H1 (cell line): Measurements from ENCODE around the gene CRTAC1.

Experiments used
- CEBPB ChIP-seq: IDR thresholded peaks from 2 replicates; pipeline ENCODE4 v1.6.1; 2012; ENCODE audit warnings: low read depth, low read length
- EGR1 ChIP-seq: IDR thresholded peaks from 2 replicates; pipeline ENCODE4 v1.6.1; 2011; ENCODE audit warnings: low read depth, low read length, borderline replicate concordance
- EP300 ChIP-seq, 2 experiments: IDR thresholded peaks; 1 replicate in 1 of 2; 2 replicates in 1 of 2; pipeline ENCODE4 v1.6.1; 2011 to 2012; ENCODE audit warnings: low read depth in 2 of 2, low read length in 2 of 2, mild to moderate bottlenecking in 2 of 2, borderline replicate concordance in 1 of 2, inconsistent platforms in 1 of 2, moderate library complexity in 1 of 2
- HDAC6 ChIP-seq: IDR thresholded peaks from one replicate; pipeline ENCODE4 v1.7.1; 2012; ENCODE audit warnings: low read depth, mild to moderate bottlenecking, inconsistent platforms, low read length, moderate library complexity
- POLR2A ChIP-seq, 2 experiments: IDR thresholded peaks; 1 replicate in 1 of 2; 2 replicates in 1 of 2; pipeline ENCODE4 v1.6.1; 2011; ENCODE audit warnings: low read depth in 2 of 2, low read length in 2 of 2, mild to moderate bottlenecking in 2 of 2; ENCODE audit errors: control extremely low read depth in 1 of 2
- RAD21 ChIP-seq, 2 experiments: IDR thresholded peaks in 1 of 2; conservative IDR thresholded peaks in 1 of 2; 2 replicates each; pipeline ENCODE4 v1.6.1; 2011; ENCODE audit warnings: low read depth in 2 of 2, low read length in 2 of 2, improper control_type of control experiment in 1 of 2, inconsistent platforms in 1 of 2, mild to moderate bottlenecking in 1 of 2, moderate library complexity in 1 of 2
- TF ChIP-seq, protein P1 (sequence below), 3 experiments: IDR thresholded peaks; 1 replicate in 2 of 3; 2 replicates in 1 of 3; pipeline versions ENCODE4 v1.5.1 to v1.6.1; 2011; ENCODE audit warnings: low read length in 3 of 3, mild to moderate bottlenecking in 3 of 3, inconsistent platforms in 2 of 3, low read depth in 1 of 3, moderate library complexity in 1 of 3; ENCODE audit not compliant: insufficient read depth in 1 of 3; ENCODE audit errors: control extremely low read depth in 1 of 3
- TF ChIP-seq, protein P2 (sequence below): IDR thresholded peaks from 2 replicates; pipeline ENCODE4 v1.6.1; 2011; ENCODE audit warnings: low read length, improper control_type of control experiment

DNA sequence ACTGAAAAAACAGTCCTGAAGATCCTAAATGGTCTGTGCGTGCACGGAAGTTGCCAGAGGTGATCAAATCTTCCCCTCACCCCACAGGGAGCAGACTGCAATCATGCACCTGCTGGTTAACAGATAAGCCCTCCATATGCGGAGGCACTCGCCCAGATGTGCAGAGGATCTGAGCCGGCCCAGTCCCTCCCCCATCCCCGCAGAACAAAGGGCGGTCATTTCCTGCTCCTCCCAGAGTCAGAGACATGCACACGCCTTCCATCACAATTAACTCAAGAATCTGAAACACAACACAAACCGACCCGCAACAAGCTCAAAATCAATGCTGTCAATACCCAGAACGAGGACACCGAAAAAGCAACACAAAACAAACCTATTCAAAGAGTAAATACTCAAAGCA is 24.2 kb downstream of the CRTAC1 start:
- TF ChIP-seq, protein P1, sequence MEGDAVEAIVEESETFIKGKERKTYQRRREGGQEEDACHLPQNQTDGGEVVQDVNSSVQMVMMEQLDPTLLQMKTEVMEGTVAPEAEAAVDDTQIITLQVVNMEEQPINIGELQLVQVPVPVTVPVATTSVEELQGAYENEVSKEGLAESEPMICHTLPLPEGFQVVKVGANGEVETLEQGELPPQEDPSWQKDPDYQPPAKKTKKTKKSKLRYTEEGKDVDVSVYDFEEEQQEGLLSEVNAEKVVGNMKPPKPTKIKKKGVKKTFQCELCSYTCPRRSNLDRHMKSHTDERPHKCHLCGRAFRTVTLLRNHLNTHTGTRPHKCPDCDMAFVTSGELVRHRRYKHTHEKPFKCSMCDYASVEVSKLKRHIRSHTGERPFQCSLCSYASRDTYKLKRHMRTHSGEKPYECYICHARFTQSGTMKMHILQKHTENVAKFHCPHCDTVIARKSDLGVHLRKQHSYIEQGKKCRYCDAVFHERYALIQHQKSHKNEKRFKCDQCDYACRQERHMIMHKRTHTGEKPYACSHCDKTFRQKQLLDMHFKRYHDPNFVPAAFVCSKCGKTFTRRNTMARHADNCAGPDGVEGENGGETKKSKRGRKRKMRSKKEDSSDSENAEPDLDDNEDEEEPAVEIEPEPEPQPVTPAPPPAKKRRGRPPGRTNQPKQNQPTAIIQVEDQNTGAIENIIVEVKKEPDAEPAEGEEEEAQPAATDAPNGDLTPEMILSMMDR (IDR thresholded peaks at IDR 0.05; ENCODE audit: control extremely low read depth in 1 of 3, insufficient read depth in 1 of 3, low read depth in 1 of 3, low read length in 3 of 3), result no peak
- no peak for TF ChIP-seq POLR2A (IDR thresholded peaks at IDR 0.05; ENCODE audit: control extremely low read depth in 1 of 2, low read depth in 2 of 2, low read length in 2 of 2)
- no peak for TF ChIP-seq EGR1
- no peak for TF ChIP-seq CEBPB
- no peak for TF ChIP-seq HDAC6
- TF ChIP-seq RAD21 (IDR thresholded peaks at IDR 0.05 in 1 of 2, conservative IDR thresholded peaks at IDR 0.05 in 1 of 2; ENCODE audit: low read depth in 2 of 2, low read length in 2 of 2), result no peak; a peak in 1 of 4 replicates
- no peak for TF ChIP-seq EP300 (IDR thresholded peaks at IDR 0.05; ENCODE audit: borderline replicate concordance in 1 of 2, low read depth in 2 of 2, low read length in 2 of 2)
- TF ChIP-seq, protein P2, sequence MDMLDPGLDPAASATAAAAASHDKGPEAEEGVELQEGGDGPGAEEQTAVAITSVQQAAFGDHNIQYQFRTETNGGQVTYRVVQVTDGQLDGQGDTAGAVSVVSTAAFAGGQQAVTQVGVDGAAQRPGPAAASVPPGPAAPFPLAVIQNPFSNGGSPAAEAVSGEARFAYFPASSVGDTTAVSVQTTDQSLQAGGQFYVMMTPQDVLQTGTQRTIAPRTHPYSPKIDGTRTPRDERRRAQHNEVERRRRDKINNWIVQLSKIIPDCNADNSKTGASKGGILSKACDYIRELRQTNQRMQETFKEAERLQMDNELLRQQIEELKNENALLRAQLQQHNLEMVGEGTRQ, result no peak
